Measurements from ENCODE around the gene SNRNP25.

Gene SNRNP25

DNA sequence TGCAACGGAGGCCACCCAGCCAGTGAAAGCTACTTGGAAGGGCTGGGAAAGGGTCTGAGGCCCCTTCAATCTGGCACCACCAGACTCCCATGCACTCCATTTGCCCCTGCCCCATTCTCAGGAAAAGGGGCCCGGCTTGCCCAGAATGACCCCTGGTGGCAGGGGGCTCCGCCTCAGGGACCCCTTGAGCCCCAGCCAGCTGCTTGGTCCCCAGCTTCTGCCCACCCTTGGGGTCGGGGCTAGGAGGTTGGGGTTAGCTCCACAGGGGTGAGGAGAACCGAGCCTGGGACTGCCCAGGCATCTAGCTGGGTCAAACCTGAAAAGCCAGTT is 17.5 kb downstream of the SNRNP25 start:
- no peaks in the 10 kb centered on the region for H3K9me3 ChIP-seq (ENCODE audit: low read depth, low read length)
- H3K36me3 ChIP-seq (ENCODE audit: insufficient read depth, low read length): no peaks in the 10 kb centered on the region
- peak overlapping the region; percentile 72 for H3K4me3 ChIP-seq
- DNase-seq (ENCODE audit: low read depth, low spot score): no peak
- H3K27ac ChIP-seq: no peak overlapping the region
- TF ChIP-seq POLR2AphosphoS5 (IDR thresholded peaks at IDR 0.05; ENCODE audit: borderline replicate concordance, low read depth, low read length) (no peak), FOXP2 (optimal IDR thresholded peaks at IDR 0.05; ENCODE audit: control extremely low read depth, extremely low read length, insufficient read depth) (no peak), EZH2 (IDR thresholded peaks at IDR 0.05) (no peak)
- no peak overlapping the region for H3K9ac ChIP-seq (ENCODE audit: insufficient read length)

DNA sequence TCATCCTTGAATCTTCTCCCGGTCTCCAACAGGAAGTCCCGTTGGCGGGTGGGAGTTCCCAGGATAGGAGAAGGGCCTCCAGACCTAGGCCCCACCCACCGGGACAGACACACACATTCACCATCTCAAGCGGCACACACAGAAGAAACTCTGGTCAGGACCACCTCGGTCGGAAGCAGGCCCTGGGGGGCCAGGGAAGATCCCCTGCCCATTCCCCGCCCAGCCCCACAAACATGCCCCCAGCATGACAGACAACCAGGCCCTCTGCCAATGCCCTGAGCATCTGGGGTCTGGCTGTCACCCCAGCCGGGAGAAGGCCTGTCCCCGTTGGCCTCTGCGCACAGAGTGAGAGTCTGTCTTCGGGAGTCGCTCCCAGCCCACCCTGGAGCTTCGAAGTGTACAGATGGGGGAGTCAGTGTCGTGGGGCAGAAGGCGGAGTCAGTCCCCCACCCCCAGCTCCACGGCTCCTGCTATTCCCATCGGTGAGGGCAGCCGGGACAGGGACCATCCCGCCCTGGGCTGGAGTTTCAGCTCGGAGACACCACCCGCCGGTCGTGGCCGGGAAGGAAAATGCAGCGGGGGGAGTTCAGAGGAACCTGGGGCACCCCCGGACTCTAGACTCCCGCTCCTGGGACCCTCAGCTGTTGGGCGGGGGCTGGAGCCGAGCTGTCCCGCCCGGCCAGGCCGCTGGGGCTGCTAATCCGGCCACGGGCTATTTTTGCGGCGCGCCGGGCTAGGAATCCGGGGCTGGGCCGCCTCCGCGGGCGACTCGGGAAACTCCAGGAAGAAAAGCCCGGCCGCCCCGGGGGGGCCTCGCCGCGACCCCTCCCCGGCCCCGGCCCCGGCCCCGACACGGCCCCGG is 18.1 kb downstream of the SNRNP25 start:
- Histone ChIP-seq H3K9ac (ENCODE audit: insufficient read length) (peak overlapping the region; percentile 55), H3K27ac (no peak overlapping the region), H3K36me3 (ENCODE audit: insufficient read depth, low read length) (no peaks in the 10 kb centered on the region), H3K4me3 (peak overlapping the region; percentile 72), H3K9me3 (ENCODE audit: low read depth, low read length) (no peaks in the 10 kb centered on the region)
- TF ChIP-seq POLR2AphosphoS5 (IDR thresholded peaks at IDR 0.05; ENCODE audit: borderline replicate concordance, low read depth, low read length): no peak
- TF ChIP-seq FOXP2 (optimal IDR thresholded peaks at IDR 0.05; ENCODE audit: control extremely low read depth, extremely low read length, insufficient read depth): no peak
- TF ChIP-seq EZH2 (IDR thresholded peaks at IDR 0.05): no peak
- DNase-seq (ENCODE audit: low read depth, low spot score): no peak

- no peak within 1 kb of the TSS for H3K27ac ChIP-seq
- TF ChIP-seq EZH2 (IDR thresholded peaks at IDR 0.05): no peak
- TF ChIP-seq POLR2AphosphoS5 (IDR thresholded peaks at IDR 0.05; ENCODE audit: borderline replicate concordance, low read depth, low read length): no peak
- no peak for TF ChIP-seq FOXP2 (optimal IDR thresholded peaks at IDR 0.05; ENCODE audit: control extremely low read depth, extremely low read length, insufficient read depth)
- no peaks in the 10 kb centered on the region for H3K9me3 ChIP-seq (ENCODE audit: low read depth, low read length)
- peak within 1 kb of the TSS; percentile 55 for H3K9ac ChIP-seq (ENCODE audit: insufficient read length)
- no peak for DNase-seq (ENCODE audit: low read depth, low spot score)
- no peaks in the 10 kb centered on the region for H3K36me3 ChIP-seq (ENCODE audit: insufficient read depth, low read length)
- peak within 1 kb of the TSS; percentile 72 for H3K4me3 ChIP-seq
These were observed 19.2 kb downstream of the SNRNP25 start, which contains the start of gene RHBDF1 for GRCh38 chr16:72561-73548. RHBDF1 (minus strand) TSS chr16:72631; CDS start chr16:65015, 7,616 bp downstream.

GRCh38 chr16:74051-74746 is 20.6 kb downstream of the SNRNP25 start:
- Histone ChIP-seq H3K36me3 (ENCODE audit: insufficient read depth, low read length) (no peaks in the 10 kb centered on the region; the same call in 1 of the 2 replicates), H3K4me3 (no peak overlapping the region), H3K9ac (ENCODE audit: insufficient read length) (no peak overlapping the region), H3K27ac (no peak overlapping the region), H3K9me3 (ENCODE audit: low read depth, low read length) (no peaks in the 10 kb centered on the region)
- no peak for DNase-seq (ENCODE audit: low read depth, low spot score)
- no peak for TF ChIP-seq FOXP2 (optimal IDR thresholded peaks at IDR 0.05; ENCODE audit: control extremely low read depth, extremely low read length, insufficient read depth)
- no peak for TF ChIP-seq POLR2AphosphoS5 (IDR thresholded peaks at IDR 0.05; ENCODE audit: borderline replicate concordance, low read depth, low read length)
- no peak for TF ChIP-seq EZH2 (IDR thresholded peaks at IDR 0.05)

DNA sequence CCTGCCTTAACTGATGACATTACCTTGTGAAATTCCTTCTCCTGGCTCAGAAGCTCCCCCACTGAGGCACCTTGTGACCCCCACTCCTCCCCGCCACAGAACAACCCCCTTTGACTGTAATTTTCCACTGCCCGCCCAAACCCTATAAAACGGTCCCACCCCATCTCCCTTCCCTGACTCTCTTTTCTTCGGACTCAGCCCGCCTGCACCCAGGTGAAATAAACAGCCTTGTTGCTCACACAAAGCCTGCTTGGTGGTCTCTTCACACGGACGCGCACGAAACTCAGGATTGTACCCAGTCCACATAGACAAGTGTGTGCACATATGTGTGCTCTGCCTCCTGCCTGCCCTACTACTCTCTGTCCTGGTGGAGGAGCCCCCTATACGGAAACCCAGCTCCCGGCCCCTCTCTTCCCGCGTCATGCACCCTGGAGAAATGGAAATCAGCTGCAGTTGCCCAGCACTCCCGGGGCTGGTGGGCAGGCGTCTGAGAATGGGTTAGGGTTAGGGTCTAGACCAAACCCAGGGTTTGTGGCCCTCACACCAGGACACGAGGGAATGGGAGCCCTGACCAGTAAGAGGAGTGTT is 21.2 kb downstream of the SNRNP25 start:
- TF ChIP-seq POLR2AphosphoS5 (IDR thresholded peaks at IDR 0.05; ENCODE audit: borderline replicate concordance, low read depth, low read length): no peak
- TF ChIP-seq FOXP2 (optimal IDR thresholded peaks at IDR 0.05; ENCODE audit: control extremely low read depth, extremely low read length, insufficient read depth): no peak
- TF ChIP-seq EZH2 (IDR thresholded peaks at IDR 0.05): no peak
- no peak for DNase-seq (ENCODE audit: low read depth, low spot score)
- Histone ChIP-seq H3K36me3 (ENCODE audit: insufficient read depth, low read length) (no peaks in the 10 kb centered on the region; the same call in 1 of the 2 replicates), H3K9me3 (ENCODE audit: low read depth, low read length) (no peaks in the 10 kb centered on the region), H3K9ac (ENCODE audit: insufficient read length) (no peak overlapping the region), H3K4me3 (no peak overlapping the region), H3K27ac (0 out of 2 replicates have a peak overlapping the region, but pooled peaks have one; percentile 60)

- TF ChIP-seq EZH2 (IDR thresholded peaks at IDR 0.05) (no peak), FOXP2 (optimal IDR thresholded peaks at IDR 0.05; ENCODE audit: control extremely low read depth, extremely low read length, insufficient read depth) (no peak), POLR2AphosphoS5 (IDR thresholded peaks at IDR 0.05; ENCODE audit: borderline replicate concordance, low read depth, low read length) (no peak)
- H3K9me3 ChIP-seq (ENCODE audit: low read depth, low read length): no peaks in the 10 kb centered on the region
- H3K9ac ChIP-seq (ENCODE audit: insufficient read length): no peak overlapping the region
- peak overlapping the region; percentile 54 for H3K4me3 ChIP-seq
- no peaks in the 10 kb centered on the region; the same call in 1 of the 2 replicates for H3K36me3 ChIP-seq (ENCODE audit: insufficient read depth, low read length)
- no peak for DNase-seq (ENCODE audit: low read depth, low spot score)
- peak overlapping the region; percentile 61; the same call in 1 of the 2 replicates for H3K27ac ChIP-seq
These were observed 22.2 kb downstream of the SNRNP25 start for GRCh38 chr16:75580-76501.

Data from SK-N-MC (cell line).